ENCODE data around the gene ANKRD49.
A peak's percentile ranks its signal among the peaks of the same experiment; 100 is the strongest.
"Not testable (repeated sequence)": the region's sequence is repeated elsewhere in the genome, so short reads cannot be mapped to it uniquely, and the experiment has no call there.

ANKRD49 gene

DNA sequence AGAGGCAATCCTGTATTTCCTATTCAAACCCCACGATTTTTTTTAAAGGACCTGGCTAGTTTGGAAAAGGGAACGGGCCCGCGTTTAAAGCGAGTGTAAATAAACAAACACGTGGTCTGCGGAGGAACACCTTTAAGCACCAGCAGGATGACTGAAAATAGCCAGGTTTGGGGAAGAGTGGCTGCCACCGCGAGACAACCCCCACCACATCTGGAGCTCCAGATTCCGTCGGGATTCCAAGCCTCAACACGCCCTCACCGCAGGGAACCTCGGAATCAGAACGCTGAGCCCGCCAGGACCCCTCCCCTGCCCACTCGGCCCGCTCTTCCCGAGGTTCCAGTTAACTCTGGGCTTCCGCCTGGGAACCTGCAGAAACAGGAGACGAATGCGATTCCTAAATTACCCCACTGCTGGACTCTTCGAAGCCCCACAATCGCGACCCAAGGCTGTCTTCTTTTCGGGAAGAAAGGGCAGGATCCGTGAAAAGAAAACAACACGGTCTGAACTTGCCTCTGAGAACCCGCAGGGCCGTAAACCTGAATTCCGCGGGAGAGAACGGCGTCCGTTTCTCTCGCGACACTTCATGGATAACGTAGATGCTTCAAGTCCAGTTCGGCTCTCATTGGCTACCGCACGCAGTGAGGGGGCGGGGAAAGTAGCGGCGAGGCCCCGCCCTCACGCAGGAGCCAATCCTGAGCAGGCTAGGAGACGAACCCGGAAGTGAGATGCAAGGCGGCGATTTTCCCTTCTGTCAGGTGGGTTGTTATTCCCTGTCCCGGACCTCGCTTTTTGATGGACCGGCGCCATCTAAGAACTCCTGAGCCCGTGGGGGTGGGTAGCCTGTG is at the start of gene ANKRD49, which contains the start of gene MRE11:
Gene ANKRD49, plus strand, starts transcription at position 704 of the 845 bp plus-strand sequence. CDS start 2,710 bp downstream, outside the sequence.
Gene MRE11, minus strand, starts transcription at position 564 of the 845 bp plus-strand sequence. CDS start 1,043 bp downstream, outside the sequence.
- DNase-seq, result peak; percentile 98

DNA sequence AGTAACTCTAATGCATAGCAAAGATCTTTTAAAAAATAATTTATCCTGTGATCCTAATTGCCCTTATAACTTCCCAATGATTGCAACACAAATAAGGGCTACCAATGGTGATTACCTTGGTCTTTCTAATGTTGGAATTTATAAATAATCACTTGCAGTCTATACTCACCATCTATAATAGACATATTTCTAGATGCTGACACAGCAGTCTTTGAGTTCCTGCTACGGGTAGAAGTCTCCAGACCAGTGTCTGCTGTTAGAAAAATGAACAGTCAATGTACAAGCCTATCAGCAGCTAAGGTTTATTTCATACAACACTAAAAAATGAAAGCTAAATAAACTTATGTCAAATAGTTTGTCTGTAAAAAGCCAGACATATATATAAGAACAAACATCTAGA is 48.1 kb upstream of the ANKRD49 start:
- no peak for DNase-seq

- DNase-seq, result no peak
Observed at GRCh38 chr11:94447149-94447548, 46.6 kb upstream of the ANKRD49 start.

DNA sequence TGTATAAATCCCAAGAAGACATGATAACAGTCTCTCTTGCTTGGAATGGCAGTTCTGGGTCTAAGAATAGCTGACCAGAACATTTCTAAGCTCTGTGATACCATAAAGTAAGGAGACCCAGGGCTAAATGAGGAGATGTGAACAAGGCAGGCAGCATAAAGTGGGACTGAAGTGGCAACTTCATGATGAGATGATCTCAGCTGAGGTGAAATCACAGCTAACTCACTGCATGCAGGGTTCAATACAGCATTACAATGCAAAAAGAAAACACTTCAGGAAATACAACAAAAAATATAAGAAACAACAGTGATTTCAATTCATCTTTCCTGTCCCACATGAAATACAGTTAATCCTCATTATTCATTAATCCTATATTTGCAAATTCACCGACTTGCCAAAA is 44.8 kb upstream of the ANKRD49 start:
- no peak for DNase-seq

DNA sequence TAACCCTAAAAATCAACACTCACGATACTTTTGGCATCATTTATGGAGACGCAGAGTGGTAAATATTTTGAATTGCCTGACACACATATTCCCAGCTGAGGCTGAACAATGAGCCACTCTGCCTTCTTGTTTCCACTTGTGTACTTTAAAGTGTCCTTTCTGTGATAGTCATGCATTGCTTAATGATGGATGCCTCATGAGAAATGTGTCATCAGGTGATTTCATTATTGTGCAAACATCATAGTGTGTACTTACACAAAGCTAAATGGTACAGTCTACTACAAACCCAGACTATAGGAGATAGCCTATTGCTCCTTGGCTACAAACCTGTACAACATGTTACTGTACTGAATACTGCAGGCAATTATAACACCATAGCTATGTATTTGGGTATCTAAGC is 44.3 kb upstream of the ANKRD49 start:
- DNase-seq, result no peak

DNA sequence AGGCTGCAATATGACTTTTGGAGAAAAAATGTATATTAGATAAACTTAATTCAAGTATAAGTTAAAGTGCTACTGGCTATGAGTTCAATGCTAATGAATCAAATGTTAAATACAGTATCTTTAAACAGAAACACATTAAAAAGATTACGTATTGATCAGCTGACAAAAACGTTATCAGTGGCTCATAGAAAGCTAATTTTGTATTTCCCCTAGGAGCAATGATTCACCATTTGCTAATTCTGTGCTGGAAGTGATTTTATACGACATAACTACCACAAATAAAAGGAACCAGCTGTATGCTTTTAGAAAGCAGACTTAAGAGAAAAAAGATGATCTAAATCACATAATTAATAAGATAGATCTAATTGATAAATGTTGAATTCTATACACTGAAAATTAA is 43.7 kb upstream of the ANKRD49 start:
- no peak for DNase-seq

DNA sequence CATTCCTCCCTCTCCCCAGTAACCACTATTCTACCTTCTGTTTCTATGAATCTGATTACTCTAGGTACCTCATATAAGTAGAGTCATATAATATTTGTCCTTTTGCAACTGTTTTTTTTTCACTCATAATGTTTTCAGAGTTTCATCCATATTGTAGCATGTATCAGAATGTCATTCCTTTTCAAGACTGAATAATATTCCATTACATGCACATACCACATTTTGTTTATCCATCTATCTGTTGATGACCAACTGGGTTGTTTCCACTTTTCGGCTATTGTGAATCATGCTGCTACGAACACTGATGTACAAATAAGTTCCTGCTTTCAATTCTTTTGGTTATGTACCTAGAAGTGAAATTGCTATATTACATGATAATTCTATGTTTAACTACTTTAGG is 40.8 kb upstream of the ANKRD49 start:
- no peak for DNase-seq

DNA sequence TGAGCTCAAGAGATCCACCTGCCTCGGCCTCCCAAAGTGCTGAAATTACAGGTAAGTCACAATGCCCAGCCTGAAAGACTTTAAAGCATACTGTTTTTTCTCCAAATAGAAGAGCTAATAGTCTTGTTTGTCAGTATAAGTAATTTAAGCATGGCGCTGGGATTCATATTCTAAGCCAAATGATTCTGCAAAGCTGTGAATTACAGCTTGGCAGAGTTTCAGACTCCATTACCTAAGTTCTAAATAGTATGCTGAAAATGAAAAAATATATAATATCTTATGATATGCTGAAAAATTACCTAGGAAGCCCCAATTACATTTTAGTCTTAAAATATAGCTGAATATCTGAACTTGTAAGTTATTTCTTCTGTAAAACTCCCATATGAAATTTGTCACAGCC is 39.5 kb upstream of the ANKRD49 start:
- no peak for DNase-seq

DNA sequence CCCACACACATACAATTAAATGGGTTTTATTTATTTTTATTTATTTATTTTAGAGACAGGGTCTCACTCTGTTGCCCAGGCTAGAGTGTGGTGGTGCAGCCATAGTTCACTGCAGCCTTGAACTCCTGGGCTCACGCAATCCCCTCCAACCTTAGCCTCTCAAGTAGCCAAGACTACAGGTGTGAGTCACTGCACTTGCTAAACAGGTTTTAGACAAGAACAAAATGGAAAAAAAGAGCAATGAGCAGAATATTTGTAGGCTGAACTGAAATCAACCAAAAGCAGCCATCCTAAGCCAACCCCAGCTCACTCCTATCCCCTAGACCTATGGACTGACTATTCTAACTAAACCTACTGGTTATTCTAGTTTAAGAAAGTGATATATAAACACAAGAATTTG is 37.9 kb upstream of the ANKRD49 start:
- DNase-seq, result no peak

DNA sequence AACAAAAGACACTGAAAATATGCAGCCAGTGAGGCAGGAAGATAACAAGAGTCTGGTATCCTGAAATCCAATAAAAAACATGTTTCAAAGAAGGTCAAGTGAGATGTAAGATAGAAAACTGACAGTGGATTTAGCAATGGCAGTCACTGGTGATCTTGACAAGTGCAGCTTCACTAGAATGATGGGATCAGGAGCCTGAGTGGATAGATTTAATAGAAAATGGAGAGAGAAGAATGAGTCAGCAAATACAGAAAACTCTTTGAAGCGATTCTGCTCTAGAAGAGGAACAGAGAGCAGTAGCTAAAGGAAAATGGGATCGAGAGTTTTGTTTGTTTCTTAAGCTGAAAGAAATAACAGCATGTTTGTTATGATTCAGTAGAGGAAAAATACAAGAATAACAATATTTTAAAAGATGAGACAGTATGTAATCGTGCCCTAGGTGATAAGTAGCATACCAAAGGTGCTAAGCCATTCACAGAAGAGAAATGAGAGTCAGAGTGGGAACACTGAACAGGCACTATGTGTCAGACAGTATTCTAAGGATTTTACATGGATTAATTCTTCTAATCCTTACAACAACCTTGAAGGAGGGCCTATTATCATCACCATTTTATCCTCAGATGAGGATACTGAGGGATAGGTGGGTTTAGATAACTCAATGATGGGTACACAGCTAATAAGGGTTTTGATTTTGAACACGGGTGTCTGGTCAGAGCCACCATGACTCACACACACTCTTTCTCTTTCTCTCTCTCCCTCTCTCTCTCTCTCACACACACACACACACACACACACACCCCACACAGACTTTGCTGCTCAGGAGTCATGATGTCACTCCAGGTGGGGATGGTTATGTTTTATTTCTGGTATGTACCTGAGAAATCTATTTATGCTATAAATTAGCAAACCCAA is 36.4 kb upstream of the ANKRD49 start:
- DNase-seq, result no peak

DNA sequence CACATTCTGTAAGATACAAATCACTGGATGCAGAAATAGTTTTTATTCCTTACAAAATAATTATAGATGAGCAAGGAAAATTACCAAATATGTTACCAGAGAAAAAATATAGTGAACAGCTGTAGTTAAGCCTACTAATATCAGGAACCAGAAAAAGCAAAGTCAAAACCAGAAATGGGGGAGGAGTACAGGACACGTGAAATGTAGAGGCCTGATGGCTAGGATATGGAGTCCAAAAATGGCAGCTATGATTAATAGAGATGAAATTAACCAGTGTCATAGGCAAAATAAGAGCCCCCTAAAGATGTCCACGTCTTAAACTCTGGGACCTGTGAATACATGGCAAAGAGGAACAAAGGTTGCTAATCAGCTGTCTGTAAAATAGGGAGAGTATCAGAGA is 34.2 kb upstream of the ANKRD49 start:
- no peak for DNase-seq

GRCh38 chr11:94469416-94469815 is 24.4 kb upstream of the ANKRD49 start:
- no peak for DNase-seq

DNA sequence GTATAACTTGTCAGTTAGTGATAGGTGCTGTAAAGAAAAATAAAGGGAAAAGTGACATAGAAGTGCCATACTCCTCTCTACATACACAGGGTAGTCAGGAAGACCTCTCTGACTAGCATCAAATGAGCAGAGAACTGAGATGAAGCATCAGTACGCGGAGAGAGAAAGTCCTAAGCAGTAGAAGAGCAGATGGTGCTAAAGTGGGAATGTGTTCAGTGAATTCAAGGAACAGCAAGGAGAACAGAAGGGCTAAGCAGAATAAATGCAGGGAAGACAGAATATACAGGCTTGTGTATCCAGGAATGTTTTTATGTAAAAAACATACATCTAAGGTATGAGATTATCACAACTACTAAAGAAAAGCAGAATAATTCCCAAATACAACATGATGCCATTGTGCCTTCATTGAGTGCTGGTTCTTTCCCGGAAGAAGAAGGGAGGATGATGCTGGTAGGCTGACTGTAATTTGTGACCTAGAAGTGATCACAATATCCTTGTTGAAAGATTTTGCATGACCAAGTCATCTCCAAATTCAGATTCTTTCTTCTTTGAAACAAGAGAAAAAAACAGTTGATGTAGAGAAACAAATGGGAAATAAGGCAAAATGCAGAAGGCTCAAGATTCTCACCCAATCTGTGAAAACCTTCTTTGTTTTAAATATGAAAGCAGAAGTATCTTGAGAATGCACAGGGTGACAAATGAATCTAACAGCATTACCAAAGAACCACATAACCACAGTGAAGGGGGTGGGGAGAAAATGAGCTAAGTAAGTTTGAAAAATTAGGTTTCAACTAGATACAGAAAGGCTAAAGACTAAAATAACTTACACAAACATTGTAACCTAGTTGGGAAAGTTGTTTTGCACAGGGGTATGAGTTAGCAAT is 20.6 kb upstream of the ANKRD49 start:
- peak; percentile 7 for DNase-seq

- DNase-seq, result no peak
Observed at GRCh38 chr11:94477624-94478023, 16.2 kb upstream of the ANKRD49 start.

DNA sequence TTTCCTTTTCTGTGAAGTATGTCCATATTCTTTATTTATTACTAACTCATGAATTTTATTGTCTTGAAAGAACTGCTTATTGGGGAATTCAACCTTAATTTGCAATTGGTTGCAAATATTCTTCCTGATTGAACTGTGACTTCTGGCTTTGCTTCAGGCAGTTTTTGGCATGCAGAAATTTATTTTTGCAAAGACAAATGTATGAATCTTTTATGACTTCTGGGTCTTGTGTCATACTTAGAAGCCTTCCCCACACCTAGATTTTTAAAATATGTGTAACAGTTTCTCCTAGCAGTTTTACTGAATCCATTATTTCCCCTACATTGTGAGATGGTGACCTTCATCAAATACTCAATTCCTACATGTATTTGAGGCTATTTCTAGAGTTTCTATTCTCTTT is 12.4 kb upstream of the ANKRD49 start:
- DNase-seq, result no peak

DNA sequence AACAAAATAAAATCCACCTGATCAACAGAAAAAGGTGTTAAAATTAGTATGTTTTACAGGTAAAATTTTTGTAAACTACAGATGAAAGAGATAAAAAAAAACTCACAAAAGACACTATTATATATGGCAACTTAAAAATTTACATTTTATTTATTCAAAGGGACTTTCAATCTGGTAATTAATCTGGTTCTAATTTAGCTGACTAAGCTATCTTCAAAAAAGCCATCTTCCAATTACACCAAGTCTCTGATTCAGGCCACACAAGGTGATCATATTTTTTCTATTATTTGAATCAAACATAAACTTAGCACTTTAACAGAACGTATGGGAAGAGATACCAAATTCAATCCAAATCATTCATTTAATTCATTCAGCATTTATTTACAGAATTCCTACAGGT is 7.7 kb upstream of the ANKRD49 start:
- no peak for DNase-seq

- no peak for DNase-seq
Observed at GRCh38 chr11:94494126-94494680, 419 bp downstream of the ANKRD49 start.

- DNase-seq, result no peak
Observed at GRCh38 chr11:94500181-94500580, 6.4 kb downstream of the ANKRD49 start.

DNA sequence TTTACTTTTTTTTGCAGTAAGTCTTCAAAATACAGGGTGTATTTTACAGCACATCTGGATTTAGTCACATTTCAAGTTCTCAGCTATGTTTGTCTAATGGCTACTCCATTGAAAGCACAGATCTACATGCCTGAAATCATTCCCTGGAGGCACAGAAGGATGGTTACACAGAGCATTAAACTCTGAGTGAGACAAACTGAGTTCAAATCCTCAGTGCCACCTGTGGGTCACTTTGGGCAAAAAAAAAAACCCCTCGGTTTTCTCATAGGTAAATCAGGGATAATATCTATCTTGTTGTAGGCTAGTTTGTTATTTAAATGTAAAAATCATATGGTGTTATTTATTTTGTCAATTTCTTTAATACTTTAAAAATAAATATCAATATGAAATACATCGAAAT is 7.7 kb downstream of the ANKRD49 start:
- DNase-seq, result no peak

DNA sequence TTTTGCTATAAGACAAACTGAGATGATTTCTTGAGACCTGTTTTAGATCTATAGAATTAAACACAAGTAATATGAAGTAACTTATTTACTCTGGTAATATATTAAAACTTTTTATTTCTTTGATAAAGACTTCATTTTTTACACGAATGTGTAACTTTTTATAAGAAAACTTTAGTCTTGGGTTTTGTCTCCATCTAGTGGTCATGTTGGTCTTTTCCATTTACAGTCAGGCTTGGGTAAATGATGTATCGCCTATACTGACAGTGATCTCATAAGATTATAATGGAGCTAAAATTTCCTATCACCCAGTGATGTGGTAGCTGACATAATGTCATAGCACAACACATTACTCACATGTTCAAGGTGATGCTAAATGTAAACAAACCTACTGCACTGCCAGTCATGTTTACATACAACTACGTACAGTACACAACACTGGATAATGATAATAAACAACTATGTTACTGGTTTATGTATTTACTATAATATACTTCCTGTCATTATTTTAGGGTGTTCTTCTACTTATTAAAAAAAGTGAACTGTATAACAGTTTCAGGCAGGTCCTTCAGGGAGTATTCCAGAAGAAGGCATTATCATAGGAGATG is 11.0 kb downstream of the ANKRD49 start:
- peak; percentile 59 for DNase-seq

DNA sequence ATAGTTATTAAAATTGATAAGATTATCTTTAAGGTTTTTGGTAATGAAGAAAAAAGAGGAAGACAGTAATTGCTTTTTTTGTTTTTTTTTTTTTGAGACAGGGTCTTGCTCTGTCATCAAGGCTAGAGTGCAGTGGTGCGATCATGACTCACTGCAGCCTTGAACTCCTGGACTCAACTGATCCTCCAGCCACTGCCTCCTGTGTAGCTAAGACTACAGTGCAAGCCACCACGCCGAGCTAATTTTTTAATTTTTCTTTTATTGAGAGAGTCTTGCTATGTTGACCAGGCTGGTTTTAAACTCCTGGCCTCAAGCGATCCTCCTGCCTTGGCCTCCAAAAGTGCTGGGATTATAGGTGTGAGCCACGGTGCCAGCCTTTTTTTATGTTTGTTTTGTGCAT is 12.7 kb downstream of the ANKRD49 start:
- not testable (repeated sequence) for DNase-seq

- no peak for DNase-seq
Observed at GRCh38 chr11:94507485-94507884, 13.7 kb downstream of the ANKRD49 start.
